K562 (cell line): Measurements from ENCODE around the gene SYF2. TPM values are rescaled to one million over a fixed set of nuclear protein-coding genes. Genes with fewer than 3 reads are reported as not detected.

Experiments
- EP400 ChIP-seq: fragments of 450-650 bp; IDR thresholded peaks from 2 replicates; pipeline ENCODE4 v1.6.1; 2017; ENCODE audit warnings: antibody characterized with exemption, mild to moderate bottlenecking, moderate library complexity
- FOXA1 ChIP-seq: fragments of 450-650 bp; IDR thresholded peaks from 2 replicates; pipeline ENCODE4 v1.6.1; 2016; ENCODE audit warnings: mild to moderate bottlenecking, borderline replicate concordance
- FOXA3 ChIP-seq, 2 experiments: fragments of 450-650 bp in 1 of 2; sonication (generic) in 1 of 2; formaldehyde crosslinking; IDR thresholded peaks in 1 of 2; conservative IDR thresholded peaks in 1 of 2; 2 replicates each; pipeline versions ENCODE4 v1.4.0 to v1.8.0; 2020 to 2022; ENCODE audit warnings: mild to moderate bottlenecking in 2 of 2, missing genetic modification reagents in 1 of 2
- GATA2 ChIP-seq: sonication (generic); formaldehyde crosslinking; IDR thresholded peaks from 2 replicates; pipeline ENCODE4 v1.4.0; 2020; ENCODE audit warnings: mild to moderate bottlenecking, missing genetic modification reagents
- GTF2E2 ChIP-seq: fragments of 200-800 bp; sonication (Bioruptor generic); IDR thresholded peaks from 2 replicates; pipeline ENCODE4 v1.6.1; 2016; ENCODE audit warnings: missing genetic modification characterization, missing compliant biosample characterization
- HDAC6 ChIP-seq: IDR thresholded peaks from 2 replicates; pipeline ENCODE4 v1.6.1; 2012; ENCODE audit warnings: low read depth, mild to moderate bottlenecking, control low read depth, inconsistent platforms, low read length, moderate library complexity
- JUN ChIP-seq, 2 experiments: sonication (generic) in 1 of 2; formaldehyde crosslinking in 1 of 2; IDR thresholded peaks; 2 replicates each; pipeline versions ENCODE4 v1.6.1 to v1.8.0; 2012 to 2022; ENCODE audit warnings: borderline replicate concordance in 2 of 2, mild to moderate bottlenecking in 2 of 2, improper control_type of control experiment in 1 of 2, low read depth in 1 of 2, low read length in 1 of 2, missing genetic modification reagents in 1 of 2
- MGA ChIP-seq: fragments of 450-650 bp; IDR thresholded peaks from 2 replicates; pipeline ENCODE4 v1.6.1; 2016; ENCODE audit warnings: mild to moderate bottlenecking, moderate library complexity
- PATZ1 ChIP-seq: fragments of 250-450 bp; sonication (Bioruptor Pico); IDR thresholded peaks from 2 replicates; pipeline ENCODE4 v1.5.0; 2020; ENCODE audit warnings: mild to moderate bottlenecking, borderline replicate concordance
- SIRT6 ChIP-seq: IDR thresholded peaks from one replicate; pipeline ENCODE4 v1.6.1; 2012; ENCODE audit warnings: low read depth, mild to moderate bottlenecking, control low read depth, inconsistent platforms, low read length, moderate library complexity
- SMARCC2 ChIP-seq: fragments of 450-650 bp; IDR thresholded peaks from 2 replicates; pipeline ENCODE4 v1.6.1; 2017; ENCODE audit warnings: antibody characterized with exemption, moderate library complexity, mild to moderate bottlenecking, low read depth
- SNAPC5 ChIP-seq: fragments of 250-450 bp; sonication (Bioruptor Pico); IDR thresholded peaks from 2 replicates; pipeline ENCODE4 v1.8.0; 2021; ENCODE audit warnings: moderate library complexity, mild to moderate bottlenecking, inconsistent platforms
- polyA plus RNA-seq, 8 experiments: library from polyadenylated mRNA; depleted of rRNA in 4 of 8; stranded (reverse) in 5 of 8; unstranded in 3 of 8; fragments of >200 nt; fragmentation: Nextera tagmentation in 2 of 8; fragmentation: Illumina TruSeq in 1 of 8; extraction: Ambion mirVana in 2 of 8; extraction: Trizol in 1 of 8; gene quantifications; 2 replicates each; pipeline versions ENCODE4 v1.2.1 to v1.2.3, GENCODE V29; 2011 to 2014; ENCODE audit warnings: inconsistent platforms in 1 of 8, missing spikeins in 1 of 8
- total RNA-seq, 7 experiments: library from RNA; depleted of rRNA in 6 of 7; stranded (reverse); fragments of >200 nt in 6 of 7; fragmentation: Illumina TruSeq in 2 of 7; extraction: Trizol in 2 of 7; gene quantifications; 2 replicates each; pipeline versions ENCODE4 v1.2.1 to v1.2.3, GENCODE V29; 2011 to 2021; ENCODE audit warnings: low replicate concordance in 1 of 7

The SYF2 gene
- total and polyA plus RNA-seq, 9 of the 15 experiments (the other 6 are each of a cell fraction or from before 2014, with no cell fraction given) = 20.9 to 69.0 (median 43.2) TPM

GRCh38 chr1:25232027-25232865 is at the start of gene SYF2 (continued):
- no peak for TF ChIP-seq FOXA1
- peak in 1 of 2 experiments; percentile 88; a peak in 2 of 4 replicates for TF ChIP-seq FOXA3 (CRISPR knock-in tag; conservative IDR thresholded peaks at IDR 0.05 in 1 of 2, IDR thresholded peaks at IDR 0.05 in 1 of 2)
- 0 out of 2 replicates have a peak, but pooled peaks have one; percentile 27 for TF ChIP-seq MGA
- TF ChIP-seq SNAPC5 (CRISPR knock-in tag) = no peak
- no peak for TF ChIP-seq HDAC6
- no peak for TF ChIP-seq SIRT6
- TF ChIP-seq SMARCC2 = peak; percentile 26; the same call in 1 of the 2 replicates
- peak; percentile 41; the same call in 1 of the 2 replicates for TF ChIP-seq JUN (IDR thresholded peaks at IDR 0.05; ENCODE audit: borderline replicate concordance, low read depth, low read length)
- TF ChIP-seq JUN (CRISPR knock-in tag; IDR thresholded peaks at IDR 0.05; ENCODE audit: borderline replicate concordance) = peak; percentile 98
- TF ChIP-seq GTF2E2 = peak; percentile 66; the same call in 1 of the 2 replicates
- no peak for TF ChIP-seq GATA2
- peak; percentile 93 for TF ChIP-seq EP400
- TF ChIP-seq PATZ1 (CRISPR knock-in tag) = no peak
